ENCODE data around the gene LAMA1. TPM values are rescaled to one million over a fixed set of nuclear protein-coding genes. Genes with fewer than 3 reads are reported as not detected.

LAMA1 gene
- polyA plus RNA-seq, 1 experiment: 26.0 TPM

- ChIA-PET CTCF (no interaction called here), POLR2A (interaction anchor here (0.7 kb wide), 1 partner anchor 270 kb away, joined by 5 read pairs; no protein-coding TSS in a partner anchor)
- Histone ChIP-seq H3K9me3 (ENCODE audit: control insufficient read depth, insufficient read depth, low read length) (no peaks in the 10 kb centered on the region; the same call in 1 of the 2 replicates), H3K27ac (ENCODE audit: low read depth, low read length) (no peak overlapping the region), H3K4me3 (ENCODE audit: low read depth, low read length) (no peak overlapping the region), H3K27me3 (ENCODE audit: control insufficient read depth, insufficient read depth, low read length) (no peaks in the 10 kb centered on the region)
- DNase-seq (ENCODE audit: low read depth, low spot score): no peak
- TF ChIP-seq, protein P1, sequence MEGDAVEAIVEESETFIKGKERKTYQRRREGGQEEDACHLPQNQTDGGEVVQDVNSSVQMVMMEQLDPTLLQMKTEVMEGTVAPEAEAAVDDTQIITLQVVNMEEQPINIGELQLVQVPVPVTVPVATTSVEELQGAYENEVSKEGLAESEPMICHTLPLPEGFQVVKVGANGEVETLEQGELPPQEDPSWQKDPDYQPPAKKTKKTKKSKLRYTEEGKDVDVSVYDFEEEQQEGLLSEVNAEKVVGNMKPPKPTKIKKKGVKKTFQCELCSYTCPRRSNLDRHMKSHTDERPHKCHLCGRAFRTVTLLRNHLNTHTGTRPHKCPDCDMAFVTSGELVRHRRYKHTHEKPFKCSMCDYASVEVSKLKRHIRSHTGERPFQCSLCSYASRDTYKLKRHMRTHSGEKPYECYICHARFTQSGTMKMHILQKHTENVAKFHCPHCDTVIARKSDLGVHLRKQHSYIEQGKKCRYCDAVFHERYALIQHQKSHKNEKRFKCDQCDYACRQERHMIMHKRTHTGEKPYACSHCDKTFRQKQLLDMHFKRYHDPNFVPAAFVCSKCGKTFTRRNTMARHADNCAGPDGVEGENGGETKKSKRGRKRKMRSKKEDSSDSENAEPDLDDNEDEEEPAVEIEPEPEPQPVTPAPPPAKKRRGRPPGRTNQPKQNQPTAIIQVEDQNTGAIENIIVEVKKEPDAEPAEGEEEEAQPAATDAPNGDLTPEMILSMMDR (IDR thresholded peaks at IDR 0.05; ENCODE audit: low read depth, low read length): no peak
Observed at GRCh38 chr18:7102131-7102530, 15.5 kb downstream of the LAMA1 start.

GRCh38 chr18:7096838-7097237 lies 20.8 kb downstream of the LAMA1 start:
- Histone ChIP-seq H3K4me3 (ENCODE audit: low read depth, low read length) (no peak overlapping the region), H3K9me3 (ENCODE audit: control insufficient read depth, insufficient read depth, low read length) (no peaks in the 10 kb centered on the region; the same call in 1 of the 2 replicates), H3K27ac (ENCODE audit: low read depth, low read length) (no peak overlapping the region), H3K27me3 (ENCODE audit: control insufficient read depth, insufficient read depth, low read length) (no peaks in the 10 kb centered on the region)
- TF ChIP-seq, protein P1 (IDR thresholded peaks at IDR 0.05; ENCODE audit: low read depth, low read length): no peak
- POLR2A ChIA-PET: interaction anchor here (0.5 kb wide), 1 partner anchor 13 kb away, joined by 3 read pairs; no protein-coding TSS in a partner anchor
- CTCF ChIA-PET: no interaction called here
- no peak for DNase-seq (ENCODE audit: low read depth, low spot score)

DNA sequence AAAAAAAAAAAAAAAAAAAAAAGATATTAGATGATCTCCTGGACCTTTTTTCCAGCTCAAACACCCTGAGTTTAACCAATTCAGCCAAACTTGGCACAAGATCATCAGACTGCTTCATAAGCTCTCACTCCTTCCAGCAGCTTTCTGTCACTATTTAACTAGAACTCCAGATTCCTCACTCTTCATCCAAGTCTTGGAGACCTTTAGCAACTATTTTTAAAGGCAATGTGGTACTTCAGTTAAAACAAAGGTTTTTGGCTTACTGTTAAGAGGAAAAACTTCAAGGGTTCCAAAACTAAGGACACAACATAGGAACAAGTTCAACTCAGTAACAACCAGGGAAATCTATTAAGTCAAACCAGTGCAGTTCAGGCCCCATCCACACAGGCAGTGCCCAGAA lies 23.2 kb downstream of the LAMA1 start:
- TF ChIP-seq, protein P1 (IDR thresholded peaks at IDR 0.05; ENCODE audit: low read depth, low read length): no peak
- no peak overlapping the region for H3K27ac ChIP-seq (ENCODE audit: low read depth, low read length)
- no peaks in the 10 kb centered on the region; the same call in 1 of the 2 replicates for H3K9me3 ChIP-seq (ENCODE audit: control insufficient read depth, insufficient read depth, low read length)
- DNase-seq (ENCODE audit: low read depth, low spot score): no peak
- ChIA-PET POLR2A (no interaction called here), CTCF (no interaction called here)
- H3K27me3 ChIP-seq (ENCODE audit: control insufficient read depth, insufficient read depth, low read length): no peaks in the 10 kb centered on the region
- no peak overlapping the region for H3K4me3 ChIP-seq (ENCODE audit: low read depth, low read length)

DNA sequence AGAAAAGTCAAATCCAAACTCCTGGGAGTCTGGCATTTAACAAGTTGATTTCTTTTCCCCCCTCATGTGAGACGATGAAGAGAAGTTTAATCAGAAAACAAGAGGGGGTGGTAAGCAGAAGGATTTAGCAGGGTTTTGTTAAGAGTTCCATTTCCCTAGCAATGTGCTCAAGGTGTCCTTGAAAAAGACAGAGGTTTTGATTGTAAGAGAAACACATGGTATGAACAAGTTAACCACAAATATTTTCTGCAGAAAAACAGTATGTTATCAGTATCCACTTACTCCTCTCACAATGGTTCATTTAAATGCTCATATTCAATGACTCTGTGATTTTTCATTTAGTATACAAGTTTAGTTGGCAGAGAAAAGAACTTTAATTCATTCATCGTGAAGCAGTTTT lies 26.8 kb downstream of the LAMA1 start:
- ChIA-PET CTCF (interaction anchor here (0.8 to 1.2 kb wide), 2 partner anchors 52 to 86 kb away, joined by 4 read pairs; no protein-coding TSS in a partner anchor), POLR2A (no interaction called here)
- TF ChIP-seq, protein P1 (IDR thresholded peaks at IDR 0.05; ENCODE audit: low read depth, low read length): no peak
- no peak for DNase-seq (ENCODE audit: low read depth, low spot score)
- no peaks in the 10 kb centered on the region for H3K27me3 ChIP-seq (ENCODE audit: control insufficient read depth, insufficient read depth, low read length)
- no peak overlapping the region for H3K4me3 ChIP-seq (ENCODE audit: low read depth, low read length)
- H3K27ac ChIP-seq (ENCODE audit: low read depth, low read length): no peak overlapping the region
- no peaks in the 10 kb centered on the region; the same call in 1 of the 2 replicates for H3K9me3 ChIP-seq (ENCODE audit: control insufficient read depth, insufficient read depth, low read length)

DNA sequence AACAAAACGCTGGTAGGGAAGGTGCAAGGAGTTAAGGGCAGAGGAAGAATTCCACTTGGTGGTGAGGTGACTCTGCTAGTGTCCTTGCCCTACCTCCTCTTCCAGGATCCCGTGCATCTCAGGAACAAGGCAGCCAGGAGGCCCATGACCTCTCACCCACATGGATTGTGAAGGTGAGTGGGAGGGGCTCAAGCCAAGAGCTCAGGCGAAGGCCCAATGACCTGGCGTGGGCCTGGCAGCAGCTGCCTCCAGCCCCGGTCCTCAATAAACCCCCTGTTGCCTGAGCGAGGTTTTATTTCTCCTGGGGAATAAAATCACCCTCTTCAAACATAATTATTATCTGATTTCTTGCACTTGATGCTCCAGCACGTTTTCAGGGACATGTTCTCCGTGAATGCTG lies 28.2 kb downstream of the LAMA1 start:
- Histone ChIP-seq H3K27me3 (ENCODE audit: control insufficient read depth, insufficient read depth, low read length) (no peaks in the 10 kb centered on the region), H3K4me3 (ENCODE audit: low read depth, low read length) (no peak overlapping the region), H3K27ac (ENCODE audit: low read depth, low read length) (no peak overlapping the region), H3K9me3 (ENCODE audit: control insufficient read depth, insufficient read depth, low read length) (no peaks in the 10 kb centered on the region; the same call in 1 of the 2 replicates)
- no peak for DNase-seq (ENCODE audit: low read depth, low spot score)
- ChIA-PET CTCF (interaction anchor here (1.2 kb wide), 1 partner anchor 51 kb away, joined by 4 read pairs; no protein-coding TSS in a partner anchor), POLR2A (no interaction called here)
- TF ChIP-seq, protein P1 (IDR thresholded peaks at IDR 0.05; ENCODE audit: low read depth, low read length): no peak
